ENCODE results near the gene SMG5.

GRCh38 chr1:156286061-156286460 lies 3.4 kb upstream of the SMG5 start:
- TF ChIP-seq POLR2AphosphoS5 (IDR thresholded peaks at IDR 0.05; ENCODE audit: low read depth, low read length) (no peak), TCF12 (IDR thresholded peaks at IDR 0.05) (no peak), CTCF (IDR thresholded peaks at IDR 0.05) (no peak), USF1 (IDR thresholded peaks at IDR 0.05; ENCODE audit: borderline replicate concordance, low read depth) (no peak), RAD21 (IDR thresholded peaks at IDR 0.05; ENCODE audit: low read length) (no peak), EZH2phosphoT487 (IDR thresholded peaks at IDR 0.05; ENCODE audit: borderline replicate concordance, low read depth) (no peak), ELF1 (IDR thresholded peaks at IDR 0.05) (no peak), FOXM1 (IDR thresholded peaks at IDR 0.05; ENCODE audit: low read depth) (no peak), JUND (IDR thresholded peaks at IDR 0.05) (no peak), RCOR1 (IDR thresholded peaks at IDR 0.05; ENCODE audit: low read length) (no peak), USF2 (IDR thresholded peaks at IDR 0.05; ENCODE audit: borderline replicate concordance, low read depth, low read length) (no peak)

Data from SK-N-SH (cell line).